Trophoblast cell (in vitro differentiated cells and primary cell): Measurements from ENCODE around the gene FRMD6. TPM values are rescaled to one million over a fixed set of nuclear protein-coding genes. Genes with fewer than 3 reads are reported as not detected.

Source experiments
- DNase-seq, 2 donors: peaks; one replicate each; pipeline ENCODE4 v3.0.0-alpha.2; 2016
- H2AFZ ChIP-seq: 2 replicates; pipeline ENCODE4 v1.6.1; 2013; ENCODE audit warnings: low read length, moderate library complexity, mild to moderate bottlenecking; ENCODE audit not compliant: insufficient read depth, poor library complexity
- H2AK5ac ChIP-seq: 2 replicates; pipeline ENCODE4 v1.6.1; 2013; ENCODE audit warnings: mild to moderate bottlenecking, low read length
- H2BK120ac ChIP-seq: 2 replicates; pipeline ENCODE4 v1.6.1; 2013; ENCODE audit warnings: low read length, mild to moderate bottlenecking, moderate library complexity; ENCODE audit not compliant: insufficient read depth, poor library complexity
- H2BK12ac ChIP-seq: 2 replicates; pipeline ENCODE4 v1.6.1; 2013; ENCODE audit warnings: mild to moderate bottlenecking, low read length, moderate library complexity
- H2BK5ac ChIP-seq: 2 replicates; pipeline ENCODE4 v1.6.1; 2013; ENCODE audit warnings: low read length, low read depth, moderate library complexity, mild to moderate bottlenecking; ENCODE audit not compliant: poor library complexity
- H3K14ac ChIP-seq: 2 replicates; pipeline ENCODE4 v1.6.1; 2013; ENCODE audit warnings: mild to moderate bottlenecking, low read length
- H3K18ac ChIP-seq: 2 replicates; pipeline ENCODE4 v1.6.1; 2013; ENCODE audit warnings: mild to moderate bottlenecking, low read length
- H3K23ac ChIP-seq: 2 replicates; pipeline ENCODE4 v1.6.1; 2013; ENCODE audit warnings: low read length
- H3K27ac ChIP-seq: 2 replicates; pipeline ENCODE4 v1.5.1; 2013; ENCODE audit warnings: low read depth, mild to moderate bottlenecking, inconsistent platforms, low read length, moderate library complexity
- H3K27me3 ChIP-seq: 2 replicates; pipeline ENCODE4 v1.6.1; 2013; ENCODE audit warnings: inconsistent platforms, mild to moderate bottlenecking, low read length, moderate library complexity; ENCODE audit not compliant: insufficient read depth
- H3K36me3 ChIP-seq, 2 experiments: 1 replicate in 1 of 2; 2 replicates in 1 of 2; pipeline ENCODE4 v1.6.1; 2013; ENCODE audit warnings: low read length in 2 of 2, mild to moderate bottlenecking in 2 of 2, moderate library complexity in 1 of 2; ENCODE audit not compliant: insufficient read depth in 2 of 2, control insufficient read depth in 1 of 2
- H3K4ac ChIP-seq: 2 replicates; pipeline ENCODE4 v1.6.1; 2013; ENCODE audit warnings: low read depth, mild to moderate bottlenecking, low read length, moderate library complexity
- H3K4me1 ChIP-seq, 2 experiments: 1 replicate in 1 of 2; 2 replicates in 1 of 2; pipeline ENCODE4 v1.6.1; 2013; ENCODE audit warnings: low read length in 2 of 2, mild to moderate bottlenecking in 2 of 2, moderate library complexity in 1 of 2; ENCODE audit not compliant: insufficient read depth in 2 of 2, control insufficient read depth in 1 of 2
- H3K4me2 ChIP-seq: 2 replicates; pipeline ENCODE4 v1.6.1; 2013; ENCODE audit warnings: inconsistent platforms, mild to moderate bottlenecking, low read length, moderate library complexity
- H3K4me3 ChIP-seq: 2 replicates; pipeline ENCODE4 v1.5.1; 2013; ENCODE audit warnings: mild to moderate bottlenecking, low read depth, low read length, inconsistent platforms
- H3K79me1 ChIP-seq: one replicate; pipeline ENCODE4 v1.6.1; 2013; ENCODE audit warnings: low read length
- H3K79me2 ChIP-seq: 2 replicates; pipeline ENCODE4 v1.6.1; 2013; ENCODE audit warnings: low read length, mild to moderate bottlenecking; ENCODE audit not compliant: control insufficient read depth, insufficient read depth, poor library complexity
- H3K9ac ChIP-seq: 2 replicates; pipeline ENCODE4 v1.6.1; 2013; ENCODE audit warnings: mild to moderate bottlenecking, low read length
- H3K9me3 ChIP-seq: 2 replicates; pipeline ENCODE4 v1.6.1; 2013; ENCODE audit warnings: low read depth, mild to moderate bottlenecking, control low read depth, inconsistent platforms, low read length; ENCODE audit not compliant: insufficient read depth
- H4K12ac ChIP-seq: 2 replicates; pipeline ENCODE4 v1.6.1; 2013; ENCODE audit warnings: low read depth, mild to moderate bottlenecking, low read length, moderate library complexity
- H4K8ac ChIP-seq: 2 replicates; pipeline ENCODE4 v1.6.1; 2013; ENCODE audit warnings: low read depth, mild to moderate bottlenecking, low read length, moderate library complexity
- H4K91ac ChIP-seq: one replicate; pipeline ENCODE4 v1.6.1; 2013; ENCODE audit warnings: low read depth, mild to moderate bottlenecking, low read length, moderate library complexity
- WGBS: extraction: QIAGEN DNeasy Blood & Tissue Kit; methylation state at CpG from one replicate; pipeline ENCODE4 v1.1.7; 2013; ENCODE audit warnings: missing lambda C conversion rate; ENCODE audit not compliant: insufficient read length, insufficient coverage; ENCODE audit errors: extremely low coverage; 5-methylcytosine and 5-hydroxymethylcytosine counted together
- polyA plus RNA-seq: library from polyadenylated mRNA; stranded (reverse); fragments of 200-250 nt; gene quantifications from 2 replicates; pipeline ENCODE4 v1.2.3, GENCODE V29; 2013

FRMD6 gene
- polyA plus RNA-seq: 105 and 107 TPM in 2 replicates

DNA sequence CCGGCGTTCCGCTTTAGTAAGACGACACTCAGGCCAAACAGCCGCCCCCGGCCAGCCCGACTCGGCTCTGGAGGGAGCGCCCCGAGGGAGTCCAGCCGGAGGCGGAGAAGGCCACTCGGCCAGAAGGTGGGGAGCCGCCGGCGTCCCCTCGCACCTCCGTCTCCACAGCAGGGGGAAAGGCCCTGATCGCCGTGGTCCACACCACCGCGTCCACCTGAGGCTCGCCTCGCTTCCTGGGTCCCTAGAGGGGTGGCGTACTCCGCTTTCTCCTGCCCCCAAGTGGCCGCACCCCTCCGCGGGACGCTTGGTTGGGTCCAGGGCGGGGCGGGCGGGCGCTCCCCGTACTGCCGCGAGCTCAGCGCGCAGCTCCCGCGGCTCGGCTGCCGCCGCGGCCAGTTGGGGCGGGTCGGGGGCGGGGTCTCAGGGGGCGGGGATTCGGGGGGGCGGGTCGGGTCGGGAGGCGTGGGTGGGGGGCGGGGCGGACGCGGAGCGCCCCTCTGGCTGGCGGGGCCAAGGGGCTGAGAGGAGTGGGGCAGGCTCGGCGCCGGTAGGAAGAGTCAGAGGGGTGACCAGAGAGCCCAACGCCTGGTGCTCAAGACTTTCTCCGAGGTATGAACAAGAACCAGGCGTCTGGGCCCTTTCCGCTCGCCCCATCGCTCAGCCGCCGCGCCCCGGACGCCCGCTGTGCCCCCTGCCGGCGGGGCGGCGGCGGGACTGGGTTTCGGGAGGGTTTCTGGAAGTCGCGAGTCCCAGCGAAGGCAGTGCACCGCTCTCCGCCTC lies at the start of gene FRMD6:
TSS of gene FRMD6 (plus strand) at position 523 of the 780 bp plus-strand sequence. CDS start 37,927 bp downstream, outside the sequence.
- Histone ChIP-seq H3K79me1 (peaks cover 19% of the 10 kb centered on the region), H3K9ac (peak within 1 kb of the TSS; percentile 90), H2BK12ac (peak within 1 kb of the TSS; percentile 89), H3K36me3 (peaks cover 0 to 3% of the 10 kb centered on the region in 2 experiments), H2AK5ac (peak within 1 kb of the TSS; percentile 99), H3K79me2 (peaks cover 25% of the 10 kb centered on the region), H4K91ac (peak within 1 kb of the TSS; percentile 99), H2BK5ac (peak within 1 kb of the TSS; percentile 99), H2AFZ (peak within 1 kb of the TSS; percentile 87), H3K4ac (peak within 1 kb of the TSS; percentile 99), H3K9me3 (no peaks in the 10 kb centered on the region), H3K4me1 (peaks cover 0 to 2% of the 10 kb centered on the region in 2 experiments), H2BK120ac (peak within 1 kb of the TSS; percentile 98), H3K27me3 (no peaks in the 10 kb centered on the region), H3K4me2 (peak within 1 kb of the TSS; percentile 61), H4K8ac (peak within 1 kb of the TSS; percentile 95), H3K18ac (peak within 1 kb of the TSS; percentile 100), H4K12ac (peak within 1 kb of the TSS; percentile 76), H3K27ac (peak within 1 kb of the TSS; percentile 98), H3K4me3 (peak within 1 kb of the TSS; percentile 90), H3K23ac (no peak within 1 kb of the TSS), H3K14ac (peak within 1 kb of the TSS; percentile 99)
- WGBS: no CpG with 5 or more reads among the region's 86 CpGs
- peak; percentile 85 to 89 for DNase-seq

DNA sequence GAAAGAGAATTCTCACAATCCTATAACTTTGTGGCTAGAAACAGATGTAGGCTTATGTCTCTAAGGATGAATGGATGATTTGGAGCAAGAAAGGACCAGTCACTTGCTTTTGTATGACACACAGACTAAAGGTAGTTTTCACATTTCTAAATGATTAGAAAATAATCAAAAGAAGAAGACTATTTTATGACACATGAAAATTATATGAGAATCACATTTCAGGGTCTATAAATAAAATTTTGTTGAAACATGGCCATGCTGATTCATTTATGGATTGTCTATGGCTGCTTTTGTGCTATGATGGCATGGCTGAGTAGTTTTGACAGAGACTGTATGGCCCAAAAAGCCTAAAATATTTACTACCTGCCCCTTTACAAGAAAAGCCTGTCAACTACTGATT lies 49.4 kb upstream of the FRMD6 start:
- H2BK120ac ChIP-seq: no peak overlapping the region
- no peak for DNase-seq
- H3K27me3 ChIP-seq: no peaks in the 10 kb centered on the region
- H3K23ac ChIP-seq: no peak overlapping the region
- no peak overlapping the region for H3K4ac ChIP-seq
- no peaks in the 10 kb centered on the region for H3K79me2 ChIP-seq
- H3K4me3 ChIP-seq: no peak overlapping the region
- H3K14ac ChIP-seq: no peak overlapping the region
- no peak overlapping the region for H4K8ac ChIP-seq
- H3K18ac ChIP-seq: no peak overlapping the region
- no peak overlapping the region for H2BK5ac ChIP-seq
- no peak overlapping the region for H3K9ac ChIP-seq
- no peak overlapping the region for H3K27ac ChIP-seq
- H3K4me2 ChIP-seq: no peak overlapping the region
- no peak overlapping the region for H4K91ac ChIP-seq
- peaks cover 26% of the 10 kb centered on the region for H3K79me1 ChIP-seq
- no peaks in the 10 kb centered on the region for H3K36me3 ChIP-seq
- H2AK5ac ChIP-seq: no peak overlapping the region
- no peak overlapping the region for H2AFZ ChIP-seq
- no peak overlapping the region for H4K12ac ChIP-seq
- H2BK12ac ChIP-seq: no peak overlapping the region
- H3K4me1 ChIP-seq: peaks cover 8 to 25% of the 10 kb centered on the region in 2 experiments
- no peaks in the 10 kb centered on the region for H3K9me3 ChIP-seq

DNA sequence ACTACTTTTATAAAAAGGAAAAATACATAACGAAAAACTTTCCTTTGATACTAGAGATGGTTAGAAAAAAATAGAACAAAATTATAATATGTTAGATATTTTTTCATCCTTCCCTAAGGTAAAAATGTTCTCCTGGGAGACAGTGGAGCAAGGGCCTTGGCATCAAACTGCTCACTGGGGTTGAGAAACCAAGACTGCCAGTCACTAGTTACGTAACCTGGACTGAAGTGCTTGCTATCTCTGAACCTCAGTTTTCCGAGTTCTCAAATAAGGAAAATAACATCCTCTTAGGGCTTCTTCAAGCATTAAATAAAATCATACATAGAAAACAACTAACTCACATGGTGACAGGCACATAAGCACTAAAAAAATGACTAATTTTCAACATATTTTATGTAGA lies 48.2 kb upstream of the FRMD6 start:
- H2BK5ac ChIP-seq: peak overlapping the region; percentile 81
- WGBS: no CpG with 5 or more reads among the region's 3 CpGs
- peak overlapping the region; percentile 43 for H3K4ac ChIP-seq
- H4K12ac ChIP-seq: no peak overlapping the region
- H3K79me2 ChIP-seq: peaks cover under 1% of the 10 kb centered on the region
- H2AK5ac ChIP-seq: no peak overlapping the region
- no peak overlapping the region for H3K4me2 ChIP-seq
- no peak overlapping the region for H3K14ac ChIP-seq
- H3K36me3 ChIP-seq: no peaks in the 10 kb centered on the region
- H2BK120ac ChIP-seq: peak overlapping the region; percentile 72
- H3K27ac ChIP-seq: peak overlapping the region; percentile 84
- H3K4me3 ChIP-seq: no peak overlapping the region
- H4K91ac ChIP-seq: peak overlapping the region; percentile 72
- peak overlapping the region; percentile 81 for H2BK12ac ChIP-seq
- H2AFZ ChIP-seq: no peak overlapping the region
- peaks cover 10 to 30% of the 10 kb centered on the region in 2 experiments for H3K4me1 ChIP-seq
- peak in 1 of 2 donors; percentile 12 for DNase-seq
- H3K18ac ChIP-seq: no peak overlapping the region
- H3K79me1 ChIP-seq: peaks cover 33% of the 10 kb centered on the region
- no peak overlapping the region for H3K23ac ChIP-seq
- no peaks in the 10 kb centered on the region for H3K9me3 ChIP-seq
- peak overlapping the region; percentile 66 for H4K8ac ChIP-seq
- no peaks in the 10 kb centered on the region for H3K27me3 ChIP-seq
- H3K9ac ChIP-seq: no peak overlapping the region

DNA sequence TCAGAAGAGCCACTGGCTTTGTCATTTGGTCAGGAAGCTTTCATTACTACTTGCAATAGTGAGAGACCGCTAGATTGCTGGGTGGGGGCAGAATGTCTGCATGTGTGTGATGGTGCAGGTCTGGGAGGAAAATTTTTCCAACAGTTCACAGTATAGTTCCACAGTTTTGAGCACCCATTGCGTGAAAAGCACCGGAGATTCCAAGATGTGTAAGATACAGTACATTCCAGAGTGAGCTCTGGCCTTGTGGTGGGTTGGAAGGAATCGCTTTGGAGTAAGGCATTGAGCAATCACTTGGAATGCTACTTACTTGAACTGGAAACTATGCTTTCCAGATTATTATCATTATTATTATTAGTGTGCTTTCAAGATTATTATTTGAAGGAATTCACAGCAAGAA lies 47.6 kb upstream of the FRMD6 start:
- Histone ChIP-seq H4K12ac (no peak overlapping the region), H3K18ac (no peak overlapping the region), H3K4me2 (peak overlapping the region; percentile 32), H3K9ac (no peak overlapping the region), H3K4ac (no peak overlapping the region), H3K9me3 (no peaks in the 10 kb centered on the region), H3K23ac (no peak overlapping the region), H4K8ac (peak overlapping the region; percentile 11), H2BK120ac (no peak overlapping the region), H2BK5ac (no peak overlapping the region), H3K4me1 (peaks cover 13 to 34% of the 10 kb centered on the region in 2 experiments), H2AK5ac (no peak overlapping the region), H3K79me2 (peaks cover 3% of the 10 kb centered on the region), H3K27ac (peak overlapping the region; percentile 84), H2AFZ (no peak overlapping the region), H4K91ac (no peak overlapping the region), H3K36me3 (no peaks in the 10 kb centered on the region), H3K79me1 (peaks cover 36% of the 10 kb centered on the region), H2BK12ac (no peak overlapping the region), H3K4me3 (no peak overlapping the region), H3K27me3 (no peaks in the 10 kb centered on the region), H3K14ac (no peak overlapping the region)
- WGBS: no CpG with 5 or more reads among the region's 4 CpGs
- DNase-seq: peak; percentile 79 to 94
